ENCODE measurements around the gene PDILT. TPM values are rescaled to one million over a fixed set of nuclear protein-coding genes. Genes with fewer than 3 reads are reported as not detected.

PDILT gene
- total and polyA plus RNA-seq, 5 donors, result not detected

DNA sequence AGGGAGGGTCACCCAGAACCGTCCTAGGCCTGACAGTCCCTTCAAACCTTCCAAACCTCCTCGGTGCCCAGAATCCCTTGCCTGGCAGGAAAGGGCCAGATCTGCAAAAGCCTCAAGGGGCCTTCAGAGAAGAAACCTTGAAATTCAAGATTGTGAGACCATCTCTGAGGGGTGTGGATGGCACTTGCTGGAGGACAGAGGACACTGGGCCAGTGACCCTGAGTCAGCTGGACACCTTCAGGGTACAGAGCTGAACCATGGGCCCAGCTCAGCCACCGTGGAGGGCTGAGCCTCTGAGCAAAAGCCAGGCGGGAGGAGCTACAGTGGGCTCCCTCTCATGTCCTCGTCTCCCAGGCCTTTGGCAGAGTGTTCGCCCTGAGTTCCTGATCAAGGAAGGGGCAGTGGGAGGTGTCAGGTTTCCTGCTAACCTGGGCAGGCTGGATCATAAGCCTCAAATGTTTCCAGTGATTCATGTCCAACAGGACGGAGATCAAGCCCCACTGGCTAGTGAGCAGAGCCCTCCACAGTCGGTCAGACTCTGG is 3.0 kb downstream of the PDILT start:
- WGBS, result 73% methylated on average over 8 of the region's 8 CpGs
- Histone ChIP-seq H3K4me1 (ENCODE audit: control insufficient read depth, insufficient read depth, low read length) (no peaks in the 10 kb centered on the region), H3K27me3 (ENCODE audit: control insufficient read depth, insufficient read depth) (no peaks in the 10 kb centered on the region), H3K27ac (ENCODE audit: low read length) (no peak overlapping the region), H3K9me3 (ENCODE audit: control insufficient read depth, low read length) (no peaks in the 10 kb centered on the region), H3K4me3 (ENCODE audit: low read length) (no peak overlapping the region)
- intact Hi-C loops (cut with DNase I), result no loop called here
- DNase-seq (no peak), ATAC-seq (no peak)

DNA sequence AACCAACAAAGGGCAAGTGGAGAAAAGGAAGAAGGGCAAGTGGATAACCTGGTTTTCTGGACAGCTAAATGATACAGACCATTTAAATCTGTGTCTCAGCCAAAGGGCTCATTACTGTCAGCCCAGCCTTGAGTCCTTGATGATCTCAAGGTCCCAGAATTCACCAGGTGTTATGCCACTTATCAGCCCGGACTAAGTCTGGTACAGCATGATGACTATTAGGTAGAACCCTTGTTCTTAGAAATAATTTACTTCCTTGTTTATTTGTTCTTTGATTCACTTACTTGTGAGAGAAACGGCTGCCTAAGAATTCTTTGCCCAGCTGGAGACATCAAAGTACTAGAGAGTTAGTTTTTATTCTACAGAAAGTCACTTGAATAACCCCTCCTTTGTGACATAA is 3.5 kb downstream of the PDILT start:
- H3K4me1 ChIP-seq (ENCODE audit: control insufficient read depth, insufficient read depth, low read length), result no peaks in the 10 kb centered on the region
- DNase-seq, result no peak
- intact Hi-C loops (cut with DNase I), result no loop called here
- no peak overlapping the region for H3K27ac ChIP-seq (ENCODE audit: low read length)
- WGBS, result 57% methylated on average over 2 of the region's 2 CpGs
- no peak overlapping the region for H3K4me3 ChIP-seq (ENCODE audit: low read length)
- ATAC-seq, result no peak
- H3K9me3 ChIP-seq (ENCODE audit: control insufficient read depth, low read length), result no peaks in the 10 kb centered on the region
- no peaks in the 10 kb centered on the region for H3K27me3 ChIP-seq (ENCODE audit: control insufficient read depth, insufficient read depth)

DNA sequence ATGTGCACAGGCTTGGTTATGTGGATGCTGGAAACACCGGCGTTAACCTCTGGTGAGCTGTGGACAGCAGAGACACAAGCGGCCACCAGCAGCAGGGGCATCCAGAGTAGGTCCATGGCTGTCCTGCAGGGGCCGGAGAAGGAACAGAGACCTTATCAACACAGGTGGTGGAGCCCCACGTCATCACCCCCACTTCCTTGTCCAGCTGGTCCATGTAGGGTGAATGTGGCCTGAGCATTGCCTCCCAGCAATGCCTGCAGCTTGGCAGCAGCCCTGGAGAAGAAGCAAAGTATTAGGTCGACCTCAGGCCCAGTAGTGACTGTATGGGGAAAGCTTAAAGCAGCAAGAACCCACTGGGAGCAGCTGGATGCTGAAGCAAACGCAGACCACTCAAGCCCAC is 5.4 kb downstream of the PDILT start:
- DNase-seq (no peak), ATAC-seq (no peak)
- no peak overlapping the region for H3K4me3 ChIP-seq (ENCODE audit: low read length)
- 59% methylated on average over 7 of the region's 7 CpGs for WGBS
- no peak overlapping the region for H3K27ac ChIP-seq (ENCODE audit: low read length)
- H3K9me3 ChIP-seq (ENCODE audit: control insufficient read depth, low read length), result no peaks in the 10 kb centered on the region
- intact Hi-C loops (cut with DNase I), result no loop called here
- no peaks in the 10 kb centered on the region for H3K27me3 ChIP-seq (ENCODE audit: control insufficient read depth, insufficient read depth)
- H3K4me1 ChIP-seq (ENCODE audit: control insufficient read depth, insufficient read depth, low read length), result peaks cover under 1% of the 10 kb centered on the region

DNA sequence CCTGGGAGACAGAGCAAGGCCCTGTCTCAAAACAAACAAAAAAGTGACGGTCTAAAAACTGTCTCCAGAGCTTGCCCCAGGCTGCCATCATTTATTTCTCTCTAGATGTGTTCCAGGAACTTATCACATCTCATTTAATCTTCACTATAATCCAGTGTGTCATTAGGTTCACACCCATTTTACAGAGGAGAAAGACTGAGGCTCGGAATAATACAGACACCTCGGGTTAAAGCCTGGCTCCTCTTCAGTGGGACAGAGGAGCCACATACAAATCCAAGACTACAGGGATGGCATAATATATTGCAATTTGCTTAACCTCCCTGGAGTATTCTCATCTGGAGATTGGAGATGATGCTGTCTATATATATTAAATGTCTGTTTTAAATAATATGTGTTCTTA is 5.9 kb downstream of the PDILT start:
- ATAC-seq (no peak), DNase-seq (no peak)
- 85% methylated on average over 3 of the region's 3 CpGs for WGBS
- intact Hi-C loops (cut with DNase I), result no loop called here
- no peak overlapping the region for H3K27ac ChIP-seq (ENCODE audit: low read length)
- peaks cover 3% of the 10 kb centered on the region for H3K4me1 ChIP-seq (ENCODE audit: control insufficient read depth, insufficient read depth, low read length)
- no peaks in the 10 kb centered on the region for H3K27me3 ChIP-seq (ENCODE audit: control insufficient read depth, insufficient read depth)
- H3K9me3 ChIP-seq (ENCODE audit: control insufficient read depth, low read length), result no peaks in the 10 kb centered on the region
- no peak overlapping the region for H3K4me3 ChIP-seq (ENCODE audit: low read length)

DNA sequence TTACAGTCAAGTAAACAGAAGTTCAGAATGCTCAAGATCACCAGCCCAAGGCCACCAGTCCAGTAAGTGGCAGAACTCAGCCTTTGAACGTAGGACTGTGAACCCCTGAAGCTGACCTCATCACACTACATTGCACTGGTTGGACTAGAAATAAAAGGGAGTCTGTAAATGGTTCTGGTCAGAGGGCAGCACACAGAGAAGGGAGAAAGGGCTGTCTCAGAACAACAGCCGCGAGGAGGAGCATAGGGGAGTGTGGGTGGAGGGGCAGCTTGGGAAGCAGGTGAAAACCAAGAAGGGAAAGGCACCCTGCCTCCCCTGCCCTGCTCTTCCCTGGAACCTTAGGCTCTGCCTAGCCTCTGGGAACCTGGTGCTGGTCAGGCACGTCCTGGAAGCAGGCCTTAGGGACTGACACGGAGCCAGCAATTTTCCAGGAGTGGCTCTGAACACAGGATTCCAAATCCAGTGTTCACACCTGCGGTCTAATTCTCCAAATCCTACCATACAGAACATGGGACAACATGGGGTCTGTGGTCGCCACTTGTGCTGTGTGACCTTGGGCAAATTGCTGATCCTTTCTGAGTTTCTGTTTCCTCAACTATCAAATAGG is 7.0 kb downstream of the PDILT start:
- no peak overlapping the region for H3K27ac ChIP-seq (ENCODE audit: low read length)
- H3K9me3 ChIP-seq (ENCODE audit: control insufficient read depth, low read length), result no peaks in the 10 kb centered on the region
- no peak overlapping the region for H3K4me3 ChIP-seq (ENCODE audit: low read length)
- H3K27me3 ChIP-seq (ENCODE audit: control insufficient read depth, insufficient read depth), result no peaks in the 10 kb centered on the region
- intact Hi-C loops (cut with DNase I), result no loop called here
- ATAC-seq (no peak), DNase-seq (no peak)
- WGBS, result 87% methylated on average over 7 of the region's 7 CpGs
- H3K4me1 ChIP-seq (ENCODE audit: control insufficient read depth, insufficient read depth, low read length), result peaks cover 3% of the 10 kb centered on the region

DNA sequence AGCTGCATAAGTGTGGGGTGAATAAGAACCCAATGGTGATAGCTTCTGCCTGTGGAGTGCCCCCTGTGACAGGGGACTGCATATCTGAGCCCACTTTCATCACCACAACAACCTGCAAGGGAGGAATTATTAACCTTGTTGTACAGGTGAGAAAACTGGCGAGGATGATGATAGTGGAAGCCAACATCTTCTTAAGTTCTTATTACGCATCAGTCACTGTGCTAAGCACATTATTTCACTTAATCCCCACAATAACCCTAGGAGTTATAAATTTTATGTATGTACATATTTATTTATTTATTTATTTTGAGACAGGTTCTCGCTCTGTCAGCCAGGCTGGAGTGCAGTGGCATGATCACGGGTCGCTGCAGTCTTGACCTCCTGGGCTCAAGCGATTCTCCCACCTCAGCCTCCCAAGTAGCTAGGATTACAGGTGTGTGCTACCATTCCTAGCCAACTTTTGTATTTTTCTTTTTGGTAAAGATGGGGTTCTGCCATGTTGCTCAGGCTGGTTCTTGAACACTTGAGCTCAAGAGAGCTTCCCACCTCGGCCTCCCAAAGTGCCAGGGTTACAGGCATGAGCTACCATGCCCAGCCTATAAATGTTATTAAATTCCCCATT is 7.6 kb downstream of the PDILT start:
- no peak for ATAC-seq
- WGBS, result 97% methylated on average over 7 of the region's 7 CpGs
- Histone ChIP-seq H3K4me3 (ENCODE audit: low read length) (no peak overlapping the region), H3K27me3 (ENCODE audit: control insufficient read depth, insufficient read depth) (no peaks in the 10 kb centered on the region), H3K4me1 (ENCODE audit: control insufficient read depth, insufficient read depth, low read length) (peaks cover 3% of the 10 kb centered on the region), H3K9me3 (ENCODE audit: control insufficient read depth, low read length) (no peaks in the 10 kb centered on the region), H3K27ac (ENCODE audit: low read length) (no peak overlapping the region)
- intact Hi-C loops (cut with DNase I), result no loop called here
- DNase-seq, result no peak

DNA sequence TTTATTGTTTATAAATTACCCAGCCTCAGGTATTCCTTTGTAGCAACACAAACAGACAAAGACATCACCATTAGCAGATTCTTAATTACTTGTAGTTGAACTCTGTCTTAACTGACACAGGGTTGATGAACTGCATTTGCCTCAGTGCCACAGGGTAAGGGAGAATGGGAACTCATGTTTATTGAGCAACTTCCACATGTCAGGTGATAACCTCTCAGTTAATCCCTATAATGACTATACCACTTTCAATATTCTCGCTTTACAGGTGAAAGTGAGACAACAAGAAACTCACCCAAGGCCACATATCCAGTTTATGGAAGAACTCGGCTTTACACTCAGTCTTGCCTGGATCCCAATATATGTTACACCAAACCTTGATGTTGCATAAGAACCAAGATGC is 8.6 kb downstream of the PDILT start:
- no peak for ATAC-seq
- H3K9me3 ChIP-seq (ENCODE audit: control insufficient read depth, low read length), result no peaks in the 10 kb centered on the region
- 96% methylated on average over 2 of the region's 2 CpGs for WGBS
- no peak overlapping the region for H3K27ac ChIP-seq (ENCODE audit: low read length)
- intact Hi-C loops (cut with DNase I), result no loop called here
- no peak overlapping the region for H3K4me3 ChIP-seq (ENCODE audit: low read length)
- H3K27me3 ChIP-seq (ENCODE audit: control insufficient read depth, insufficient read depth), result no peaks in the 10 kb centered on the region
- DNase-seq, result no peak
- H3K4me1 ChIP-seq (ENCODE audit: control insufficient read depth, insufficient read depth, low read length), result peaks cover 3% of the 10 kb centered on the region

DNA sequence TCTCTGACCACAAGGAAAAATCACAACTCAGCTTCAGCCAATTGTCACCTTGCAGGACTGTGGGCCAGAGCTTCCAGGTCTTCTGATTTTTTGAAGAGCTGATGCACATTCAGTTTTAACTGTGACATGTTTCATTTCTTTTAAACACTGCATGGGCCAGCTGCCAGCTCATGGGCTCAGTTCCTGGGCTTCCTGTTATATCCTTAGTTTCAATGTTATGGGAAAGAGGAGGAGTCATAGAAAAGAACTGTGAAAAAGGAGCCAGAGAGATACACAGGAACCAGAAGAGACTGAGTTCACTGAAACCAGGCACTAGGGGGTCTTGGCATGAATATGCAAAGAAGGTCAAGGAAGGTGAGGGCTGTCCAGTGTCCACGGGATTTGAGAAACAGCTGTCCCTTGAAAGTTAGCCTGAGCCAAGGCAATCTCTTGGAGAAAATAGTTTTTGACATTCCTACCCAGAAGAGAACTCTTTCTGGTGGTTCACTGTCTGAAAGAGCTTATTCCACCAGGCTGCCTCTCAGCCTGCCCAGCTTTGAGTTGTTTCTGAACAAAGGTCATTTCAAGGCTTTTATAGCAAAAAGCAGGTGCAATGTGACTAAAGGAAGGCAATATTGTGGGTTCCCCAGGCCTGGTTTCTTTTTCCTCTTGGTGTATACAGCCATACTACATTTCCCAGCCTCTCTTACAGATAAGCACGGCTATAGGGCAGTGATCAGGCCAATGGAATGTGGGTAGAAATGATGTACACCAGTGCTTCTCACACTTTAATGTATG is 10.5 kb downstream of the PDILT start:
- 37% methylated on average over 2 of the region's 2 CpGs for WGBS
- H3K27ac ChIP-seq (ENCODE audit: low read length), result no peak overlapping the region

DNA sequence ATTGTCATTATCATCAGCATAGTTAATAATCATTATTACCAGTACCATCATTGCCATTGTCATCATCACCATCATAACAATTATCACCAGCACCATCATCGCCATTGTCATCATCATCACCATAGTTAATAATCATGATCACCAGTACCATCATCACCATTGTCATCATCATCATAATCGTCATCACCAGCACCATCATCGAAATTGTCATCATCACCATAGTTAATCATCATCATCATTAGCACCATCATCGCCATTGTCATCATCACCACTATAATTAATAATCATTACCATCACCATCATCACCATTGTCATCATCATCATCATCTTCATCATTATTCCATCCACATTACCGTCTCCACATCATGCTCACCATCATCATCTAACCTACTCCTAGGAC is 13.5 kb downstream of the PDILT start:
- no peak overlapping the region for H3K27ac ChIP-seq (ENCODE audit: low read length)
- H3K9me3 ChIP-seq (ENCODE audit: control insufficient read depth, low read length), result no peaks in the 10 kb centered on the region
- H3K4me3 ChIP-seq (ENCODE audit: low read length), result no peak overlapping the region
- peaks cover 3% of the 10 kb centered on the region for H3K4me1 ChIP-seq (ENCODE audit: control insufficient read depth, insufficient read depth, low read length)
- no peaks in the 10 kb centered on the region for H3K27me3 ChIP-seq (ENCODE audit: control insufficient read depth, insufficient read depth)
- no peak for DNase-seq
- intact Hi-C loops (cut with DNase I), result no loop called here
- no peak for ATAC-seq
- WGBS, result 95% methylated on average over 5 of the region's 5 CpGs

More for the DNA sequence above, 10.5 kb downstream of the PDILT start:
- intact Hi-C loops (cut with DNase I), result no loop called here
- Histone ChIP-seq H3K4me1 (ENCODE audit: control insufficient read depth, insufficient read depth, low read length) (peaks cover 3% of the 10 kb centered on the region), H3K9me3 (ENCODE audit: control insufficient read depth, low read length) (no peaks in the 10 kb centered on the region), H3K4me3 (ENCODE audit: low read length) (no peak overlapping the region), H3K27me3 (ENCODE audit: control insufficient read depth, insufficient read depth) (no peaks in the 10 kb centered on the region)
- peak in 1 of 3 donors; percentile 67 for DNase-seq
- no peak for ATAC-seq

DNA sequence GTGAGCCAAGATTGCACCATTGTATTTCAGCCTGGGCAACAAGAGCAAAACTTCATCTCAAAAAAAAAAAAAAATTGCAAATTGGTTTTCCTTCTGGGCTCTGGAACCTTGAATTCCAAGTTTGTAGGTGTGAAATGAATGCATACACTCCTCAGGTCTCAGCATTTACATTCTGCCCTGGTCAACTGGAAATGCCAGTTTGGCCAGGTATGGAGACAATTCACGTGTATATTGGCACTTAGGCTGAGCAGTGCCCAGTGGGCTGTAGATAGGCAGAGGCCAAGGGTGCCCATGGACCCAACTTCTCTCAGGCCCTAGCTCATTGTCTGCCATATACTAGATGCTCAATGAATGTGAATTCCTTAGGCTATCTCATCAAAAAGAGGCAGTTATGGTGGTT is 15.7 kb downstream of the PDILT start:
- WGBS, result 77% methylated on average over 1 of the region's 1 CpG
- Histone ChIP-seq H3K27me3 (ENCODE audit: control insufficient read depth, insufficient read depth) (no peaks in the 10 kb centered on the region), H3K4me3 (ENCODE audit: low read length) (no peak overlapping the region), H3K4me1 (ENCODE audit: control insufficient read depth, insufficient read depth, low read length) (no peaks in the 10 kb centered on the region), H3K9me3 (ENCODE audit: control insufficient read depth, low read length) (no peaks in the 10 kb centered on the region), H3K27ac (ENCODE audit: low read length) (no peak overlapping the region)
- intact Hi-C loops (cut with DNase I), result loop anchor here in 1 of 4 donors (10.0 kb wide), 1 partner anchor 484 kb away; no protein-coding TSS in a partner anchor
- DNase-seq, result no peak
- ATAC-seq, result no peak

DNA sequence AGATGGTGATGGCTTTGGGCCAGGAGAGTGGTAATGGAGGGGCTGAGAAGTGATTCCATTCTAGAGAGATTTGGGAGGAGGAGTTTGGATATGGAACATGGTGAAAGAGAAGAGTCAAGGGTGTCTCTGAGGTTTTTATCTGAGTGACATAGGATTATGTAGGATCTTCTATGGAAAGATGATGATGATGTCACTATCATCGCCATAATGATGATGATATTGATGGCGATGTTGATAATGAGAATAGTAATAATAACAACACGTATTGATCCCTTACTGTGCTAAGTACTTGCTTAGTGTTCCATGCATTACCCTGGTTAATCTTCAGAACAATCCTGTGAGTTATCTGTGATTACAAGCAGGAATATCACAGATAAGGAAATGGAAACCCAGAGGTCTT is 16.6 kb downstream of the PDILT start:
- Histone ChIP-seq H3K4me1 (ENCODE audit: control insufficient read depth, insufficient read depth, low read length) (no peaks in the 10 kb centered on the region), H3K9me3 (ENCODE audit: control insufficient read depth, low read length) (no peaks in the 10 kb centered on the region), H3K4me3 (ENCODE audit: low read length) (no peak overlapping the region), H3K27ac (ENCODE audit: low read length) (no peak overlapping the region), H3K27me3 (ENCODE audit: control insufficient read depth, insufficient read depth) (no peaks in the 10 kb centered on the region)
- ATAC-seq (no peak), DNase-seq (no peak)
- 94% methylated on average over 3 of the region's 3 CpGs for WGBS
- intact Hi-C loops (cut with DNase I), result loop anchor here in 1 of 4 donors (10.0 kb wide), 1 partner anchor 483 kb away; no protein-coding TSS in a partner anchor
